ENCODE measurements around the gene ANKS1A. TPM values are rescaled to one million over a fixed set of nuclear protein-coding genes. Genes with fewer than 3 reads are reported as not detected.

The ANKS1A gene
- total and polyA plus RNA-seq, 7 experiments from 2014 or later = 2.1 to 14.8 (median 9.6) TPM

DNA sequence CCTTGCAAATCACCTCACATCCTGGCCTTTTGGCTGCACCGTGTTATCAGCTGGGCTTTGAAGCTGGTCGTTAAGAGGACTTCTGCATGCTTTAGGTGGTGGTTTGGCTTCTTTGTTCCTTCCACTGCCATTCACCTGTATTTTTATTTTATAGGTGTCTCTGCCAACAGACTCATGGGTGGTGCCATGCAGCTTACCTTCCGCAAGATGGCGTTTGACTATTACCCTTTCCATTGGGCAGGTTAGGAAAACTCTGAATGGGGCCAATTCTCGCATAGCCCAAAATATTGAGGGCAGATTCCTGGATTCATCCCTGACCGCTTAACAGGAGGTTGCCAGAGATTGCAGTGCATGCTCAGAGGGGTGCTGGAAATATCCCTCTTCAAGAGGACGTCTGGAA is 33.6 kb upstream of the ANKS1A start:
- Histone ChIP-seq H3K27me3 (ENCODE audit: control insufficient read depth in 2 of 2, insufficient read depth in 2 of 2, low read length in 2 of 2) (no peaks in the 10 kb centered on the region), H3K27ac (ENCODE audit: low read depth, low read length) (no peak overlapping the region), H3K36me3 (ENCODE audit: control insufficient read depth in 2 of 3, insufficient read depth in 3 of 3, low read length in 3 of 3) (peaks cover 7 to 72% (median 10%) of the 10 kb centered on the region in 3 experiments), H3K4me1 (ENCODE audit: control insufficient read depth in 2 of 2, insufficient read depth in 2 of 2, low read length in 2 of 2) (no peaks in the 10 kb centered on the region), H3K9me3 (ENCODE audit: control insufficient read depth in 2 of 3, low read length in 3 of 3) (no peaks in the 10 kb centered on the region), H3K4me3 (ENCODE audit: low read length) (no peak overlapping the region)
- no peak overlapping the region for H3K27ac Mint-ChIP-seq
- peaks cover 0 to 7% (median 0%) of the 10 kb centered on the region in 7 donors for H3K4me1 Mint-ChIP-seq
- ATAC-seq = no peak
- H3K36me3 Mint-ChIP-seq = peaks cover 6 to 59% (median 31%) of the 10 kb centered on the region in 5 donors
- no peaks in the 10 kb centered on the region for H3K27me3 Mint-ChIP-seq
- DNase-seq = no peak
- intact Hi-C loops (cut with micrococcal nuclease) = no loop called here
- POLR2A ChIA-PET = no interaction called here
- H3K9me3 Mint-ChIP-seq = no peaks in the 10 kb centered on the region
- H3K4me3 Mint-ChIP-seq = no peak overlapping the region
- CTCF ChIA-PET = no interaction called here

DNA sequence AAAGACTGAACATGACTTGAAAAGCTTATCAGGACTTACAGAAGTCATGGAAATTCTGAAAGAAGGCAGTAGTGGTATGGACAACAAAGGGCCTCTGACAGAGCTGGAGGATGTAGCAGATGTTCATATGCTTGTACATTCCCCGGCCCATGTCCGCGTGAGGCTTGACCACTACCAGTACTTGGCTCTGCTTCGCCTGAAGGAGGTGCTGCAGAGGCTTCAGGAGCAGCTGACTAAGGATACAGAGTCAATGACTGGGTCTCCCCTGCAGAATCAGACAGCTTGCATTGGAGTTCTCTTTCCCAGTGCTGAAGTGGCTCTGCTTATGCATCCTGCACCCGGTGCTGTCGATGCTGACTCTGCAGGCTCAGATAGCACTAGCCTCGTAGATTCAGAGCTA is 30.4 kb upstream of the ANKS1A start:
- POLR2A ChIA-PET = no interaction called here

DNA sequence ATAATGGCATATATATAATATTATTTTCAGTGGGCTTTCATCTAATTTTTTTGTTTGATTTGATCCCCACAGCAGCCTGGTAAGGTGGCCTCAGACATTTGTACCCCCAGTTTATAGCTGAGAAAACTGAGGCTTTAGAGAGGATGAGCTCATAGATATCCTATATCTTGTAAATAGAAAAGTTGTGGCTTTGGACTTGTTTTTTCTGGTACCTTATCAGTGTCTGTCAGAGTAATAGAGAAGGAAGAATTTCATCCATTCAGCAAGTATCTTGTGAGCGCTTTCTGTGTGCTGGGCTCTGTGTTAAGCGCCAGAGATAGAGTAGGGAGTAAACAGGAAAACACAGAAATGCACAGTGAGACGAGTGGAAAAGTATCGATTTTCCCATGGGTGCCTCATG is 29.1 kb upstream of the ANKS1A start:
- CTCF ChIA-PET = no interaction called here
- H3K36me3 Mint-ChIP-seq = peaks cover 4 to 48% (median 26%) of the 10 kb centered on the region in 5 donors
- peaks cover 0 to 7% (median 0%) of the 10 kb centered on the region in 7 donors for H3K4me1 Mint-ChIP-seq

More for the DNA sequence above, 30.4 kb upstream of the ANKS1A start:
- Histone ChIP-seq H3K27ac (ENCODE audit: low read depth, low read length) (no peak overlapping the region), H3K4me1 (ENCODE audit: control insufficient read depth in 2 of 2, insufficient read depth in 2 of 2, low read length in 2 of 2) (no peaks in the 10 kb centered on the region), H3K27me3 (ENCODE audit: control insufficient read depth in 2 of 2, insufficient read depth in 2 of 2, low read length in 2 of 2) (no peaks in the 10 kb centered on the region), H3K9me3 (ENCODE audit: control insufficient read depth in 2 of 3, low read length in 3 of 3) (no peaks in the 10 kb centered on the region), H3K4me3 (ENCODE audit: low read length) (no peak overlapping the region), H3K36me3 (ENCODE audit: control insufficient read depth in 2 of 3, insufficient read depth in 3 of 3, low read length in 3 of 3) (peaks cover 7 to 57% (median 10%) of the 10 kb centered on the region in 3 experiments)
- Mint-ChIP-seq H3K36me3 (peaks cover 4 to 44% (median 26%) of the 10 kb centered on the region in 5 donors), H3K4me1 (peaks cover 0 to 7% (median 0%) of the 10 kb centered on the region in 7 donors), H3K9me3 (no peaks in the 10 kb centered on the region), H3K27me3 (no peaks in the 10 kb centered on the region), H3K4me3 (no peak overlapping the region), H3K27ac (peak overlapping the region in 1 of 9 donors; percentile 22)
- DNase-seq (no peak), ATAC-seq (no peak)
- intact Hi-C loops (cut with micrococcal nuclease) = no loop called here
- CTCF ChIA-PET = no interaction called here

DNA sequence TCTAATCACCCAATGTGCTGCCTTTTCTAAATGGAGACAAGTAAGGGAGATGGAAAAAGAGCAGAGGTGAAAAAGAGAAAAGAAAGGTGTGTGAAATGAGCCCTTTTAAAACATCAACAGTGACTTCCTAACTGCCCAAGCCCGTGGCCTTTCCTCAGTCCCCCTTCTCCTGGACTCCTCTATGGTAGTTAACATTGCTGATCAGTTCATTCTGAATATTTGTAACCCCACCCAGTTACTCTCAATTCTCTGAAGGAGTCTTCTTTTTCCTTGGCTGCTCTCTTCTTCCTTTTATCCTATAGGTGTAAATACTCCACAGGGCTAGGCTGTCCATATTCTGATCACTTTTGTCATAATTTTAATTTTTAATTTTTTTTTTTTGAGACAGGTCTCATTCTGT is 28.3 kb upstream of the ANKS1A start:
- peaks cover 3 to 44% (median 26%) of the 10 kb centered on the region in 5 donors for H3K36me3 Mint-ChIP-seq
- H3K36me3 ChIP-seq (ENCODE audit: control insufficient read depth in 2 of 3, insufficient read depth in 3 of 3, low read length in 3 of 3) = peaks cover 5 to 58% (median 7%) of the 10 kb centered on the region in 3 experiments
- no peaks in the 10 kb centered on the region for H3K9me3 ChIP-seq (ENCODE audit: control insufficient read depth in 2 of 3, low read length in 3 of 3)
- H3K4me3 ChIP-seq (ENCODE audit: low read length) = no peak overlapping the region
- no peak overlapping the region for H3K4me3 Mint-ChIP-seq
- DNase-seq (no peak), ATAC-seq (no peak)
- H3K27ac ChIP-seq (ENCODE audit: low read depth, low read length) = no peak overlapping the region
- H3K27me3 ChIP-seq (ENCODE audit: control insufficient read depth in 2 of 2, insufficient read depth in 2 of 2, low read length in 2 of 2) = no peaks in the 10 kb centered on the region
- H3K9me3 Mint-ChIP-seq = no peaks in the 10 kb centered on the region
- H3K4me1 Mint-ChIP-seq = peaks cover 0 to 7% (median 0%) of the 10 kb centered on the region in 7 donors
- ChIA-PET CTCF (no interaction called here), POLR2A (no interaction called here)
- no peaks in the 10 kb centered on the region for H3K4me1 ChIP-seq (ENCODE audit: control insufficient read depth in 2 of 2, insufficient read depth in 2 of 2, low read length in 2 of 2)
- no peak overlapping the region for H3K27ac Mint-ChIP-seq
- H3K27me3 Mint-ChIP-seq = no peaks in the 10 kb centered on the region
- intact Hi-C loops (cut with micrococcal nuclease) = no loop called here

More for the DNA sequence above, 29.1 kb upstream of the ANKS1A start:
- DNase-seq (no peak), ATAC-seq (no peak)
- no peak overlapping the region for H3K27ac Mint-ChIP-seq
- H3K4me3 Mint-ChIP-seq = no peak overlapping the region
- Histone ChIP-seq H3K4me3 (ENCODE audit: low read length) (no peak overlapping the region), H3K4me1 (ENCODE audit: control insufficient read depth in 2 of 2, insufficient read depth in 2 of 2, low read length in 2 of 2) (no peaks in the 10 kb centered on the region), H3K27ac (ENCODE audit: low read depth, low read length) (no peak overlapping the region), H3K27me3 (ENCODE audit: control insufficient read depth in 2 of 2, insufficient read depth in 2 of 2, low read length in 2 of 2) (no peaks in the 10 kb centered on the region), H3K36me3 (ENCODE audit: control insufficient read depth in 2 of 3, insufficient read depth in 3 of 3, low read length in 3 of 3) (peaks cover 7 to 63% (median 10%) of the 10 kb centered on the region in 3 experiments), H3K9me3 (ENCODE audit: control insufficient read depth in 2 of 3, low read length in 3 of 3) (no peaks in the 10 kb centered on the region)
- POLR2A ChIA-PET = interaction anchor here (0.6 kb wide), 1 partner anchor 19 kb away, joined by 3 read pairs; no protein-coding TSS in a partner anchor
- H3K9me3 Mint-ChIP-seq = no peaks in the 10 kb centered on the region
- intact Hi-C loops (cut with micrococcal nuclease) = no loop called here
- no peaks in the 10 kb centered on the region for H3K27me3 Mint-ChIP-seq

DNA sequence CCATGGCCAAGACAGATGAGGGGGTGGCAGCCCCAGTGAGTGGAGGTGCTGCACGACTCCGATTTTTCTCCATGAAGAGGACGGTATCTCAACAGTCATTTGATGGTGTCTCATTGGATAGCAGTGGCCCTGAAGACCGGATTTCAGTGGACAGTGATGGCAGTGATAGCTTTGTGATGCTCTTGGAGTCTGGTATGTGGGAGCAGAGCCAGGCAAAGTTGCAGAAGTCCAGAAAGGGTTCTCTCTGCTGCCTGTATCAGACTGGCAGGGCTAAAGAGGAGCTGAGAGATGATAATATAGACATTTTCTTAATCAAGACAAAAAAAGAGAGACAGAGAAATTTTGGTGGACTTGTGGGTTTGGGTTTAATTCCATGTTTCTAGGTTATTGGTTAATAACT is 25.0 kb upstream of the ANKS1A start:
- Mint-ChIP-seq H3K27ac (no peak overlapping the region), H3K27me3 (no peaks in the 10 kb centered on the region), H3K9me3 (no peaks in the 10 kb centered on the region), H3K36me3 (peaks cover 0 to 28% (median 14%) of the 10 kb centered on the region in 5 donors), H3K4me1 (peaks cover 0 to 3% (median 0%) of the 10 kb centered on the region in 7 donors), H3K4me3 (no peak overlapping the region)
- Histone ChIP-seq H3K27ac (ENCODE audit: low read depth, low read length) (no peak overlapping the region), H3K27me3 (ENCODE audit: control insufficient read depth in 2 of 2, insufficient read depth in 2 of 2, low read length in 2 of 2) (no peaks in the 10 kb centered on the region), H3K36me3 (ENCODE audit: control insufficient read depth in 2 of 3, insufficient read depth in 3 of 3, low read length in 3 of 3) (peaks cover 0 to 35% (median 0%) of the 10 kb centered on the region in 3 experiments), H3K4me3 (ENCODE audit: low read length) (no peak overlapping the region), H3K9me3 (ENCODE audit: control insufficient read depth in 2 of 3, low read length in 3 of 3) (no peaks in the 10 kb centered on the region), H3K4me1 (ENCODE audit: control insufficient read depth in 2 of 2, insufficient read depth in 2 of 2, low read length in 2 of 2) (no peaks in the 10 kb centered on the region)
- POLR2A ChIA-PET = no interaction called here
- DNase-seq (no peak), ATAC-seq (no peak)
- intact Hi-C loops (cut with micrococcal nuclease) = no loop called here
- CTCF ChIA-PET = no interaction called here

DNA sequence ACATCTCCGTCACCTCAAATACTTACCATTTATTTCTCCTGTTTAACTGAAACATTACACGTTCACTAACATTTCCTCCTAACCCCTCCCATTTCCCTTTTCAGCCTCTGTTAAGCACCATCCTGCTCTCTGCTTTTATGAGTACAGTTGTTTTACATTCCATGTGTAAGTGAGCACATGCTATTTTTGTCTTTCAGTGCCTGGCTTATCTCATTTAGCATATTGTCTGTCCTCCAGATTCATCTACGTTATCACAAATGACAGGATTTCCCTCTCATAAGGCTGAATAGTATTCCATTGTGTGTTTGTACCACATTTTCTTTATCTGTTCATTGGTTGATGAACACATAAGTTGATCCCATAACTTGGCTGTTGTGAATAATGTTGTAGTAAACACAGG is 23.9 kb upstream of the ANKS1A start:
- Mint-ChIP-seq H3K27ac (peak overlapping the region in 1 of 9 donors; percentile 38), H3K4me3 (no peak overlapping the region), H3K9me3 (no peaks in the 10 kb centered on the region), H3K36me3 (peaks cover 0 to 30% (median 6%) of the 10 kb centered on the region in 5 donors), H3K27me3 (no peaks in the 10 kb centered on the region), H3K4me1 (peaks cover 0 to 3% (median 0%) of the 10 kb centered on the region in 7 donors)
- Histone ChIP-seq H3K9me3 (ENCODE audit: control insufficient read depth in 2 of 3, low read length in 3 of 3) (no peaks in the 10 kb centered on the region), H3K4me1 (ENCODE audit: control insufficient read depth in 2 of 2, insufficient read depth in 2 of 2, low read length in 2 of 2) (no peaks in the 10 kb centered on the region), H3K4me3 (ENCODE audit: low read length) (no peak overlapping the region), H3K27me3 (ENCODE audit: control insufficient read depth in 2 of 2, insufficient read depth in 2 of 2, low read length in 2 of 2) (no peaks in the 10 kb centered on the region), H3K27ac (ENCODE audit: low read depth, low read length) (no peak overlapping the region), H3K36me3 (ENCODE audit: control insufficient read depth in 2 of 3, insufficient read depth in 3 of 3, low read length in 3 of 3) (peaks cover 0 to 26% (median 0%) of the 10 kb centered on the region in 3 experiments)
- no peak for ATAC-seq
- intact Hi-C loops (cut with micrococcal nuclease) = no loop called here
- ChIA-PET CTCF (no interaction called here), POLR2A (no interaction called here)
- no peak for DNase-seq

DNA sequence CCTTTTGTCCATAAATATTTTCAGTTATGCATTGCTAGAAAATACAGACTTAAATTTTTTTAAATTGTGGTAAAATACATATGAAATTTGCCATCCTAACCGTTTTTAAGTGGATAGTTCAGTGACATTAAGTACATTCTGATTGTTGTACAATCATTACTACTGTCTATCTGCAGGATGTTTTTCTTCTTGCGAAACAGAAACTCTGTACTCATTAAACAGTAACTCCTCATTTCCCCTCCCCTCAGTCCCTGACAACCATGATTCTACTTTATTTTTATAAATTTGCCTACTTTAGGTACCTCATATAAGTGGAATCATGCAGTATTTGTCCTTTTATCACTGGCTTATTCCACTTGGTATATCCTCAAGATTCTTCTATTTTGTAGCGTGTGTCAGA is 22.5 kb upstream of the ANKS1A start:
- intact Hi-C loops (cut with micrococcal nuclease) = no loop called here
- Mint-ChIP-seq H3K36me3 (peaks cover 0 to 37% (median 4%) of the 10 kb centered on the region in 5 donors), H3K27ac (peak overlapping the region in 1 of 9 donors; percentile 41), H3K4me1 (peaks cover 0 to 3% (median 0%) of the 10 kb centered on the region in 7 donors), H3K27me3 (no peaks in the 10 kb centered on the region), H3K9me3 (no peaks in the 10 kb centered on the region), H3K4me3 (no peak overlapping the region)
- ATAC-seq (no peak), DNase-seq (no peak)
- Histone ChIP-seq H3K9me3 (ENCODE audit: control insufficient read depth in 2 of 3, low read length in 3 of 3) (no peaks in the 10 kb centered on the region), H3K27ac (ENCODE audit: low read depth, low read length) (no peak overlapping the region), H3K27me3 (ENCODE audit: control insufficient read depth in 2 of 2, insufficient read depth in 2 of 2, low read length in 2 of 2) (no peaks in the 10 kb centered on the region), H3K36me3 (ENCODE audit: control insufficient read depth in 2 of 3, insufficient read depth in 3 of 3, low read length in 3 of 3) (peaks cover 0 to 33% (median 0%) of the 10 kb centered on the region in 3 experiments), H3K4me3 (ENCODE audit: low read length) (no peak overlapping the region), H3K4me1 (ENCODE audit: control insufficient read depth in 2 of 2, insufficient read depth in 2 of 2, low read length in 2 of 2) (no peaks in the 10 kb centered on the region)
- ChIA-PET CTCF (no interaction called here), POLR2A (no interaction called here)
